Measurements from ENCODE around the gene GALNT6.

GRCh38 chr12:51383269-51383905, 7.8 kb downstream of the GALNT6 start:
- TF ChIP-seq POLR2AphosphoS5 (IDR thresholded peaks at IDR 0.05; ENCODE audit: low read depth, low read length): no peak
- no peak for TF ChIP-seq REST (IDR thresholded peaks at IDR 0.05; ENCODE audit: insufficient read depth in 1 of 2, low read depth in 2 of 2, low read length in 2 of 2)
- no peak for TF ChIP-seq TAF1 (IDR thresholded peaks at IDR 0.05; ENCODE audit: borderline replicate concordance, insufficient read depth, low read length)
